ENCODE measurements around the gene CIZ1.

The CIZ1 gene

GRCh38 chr9:128178806-128179431, 12.5 kb downstream of the CIZ1 start:
- peaks cover 89% of the 10 kb centered on the region for H3K36me3 ChIP-seq
- no peak overlapping the region for H3K27ac ChIP-seq
- no peaks in the 10 kb centered on the region for H3K4me1 ChIP-seq (ENCODE audit: control insufficient read depth in 1 of 2, insufficient read depth in 1 of 2, low read depth in 1 of 2, low read length in 1 of 2)
- H3K4me3 ChIP-seq (ENCODE audit: low read depth in 1 of 2, low read length in 1 of 2), result no peak overlapping the region
- H3K9me3 ChIP-seq, result no peaks in the 10 kb centered on the region
- TF ChIP-seq, protein P1, sequence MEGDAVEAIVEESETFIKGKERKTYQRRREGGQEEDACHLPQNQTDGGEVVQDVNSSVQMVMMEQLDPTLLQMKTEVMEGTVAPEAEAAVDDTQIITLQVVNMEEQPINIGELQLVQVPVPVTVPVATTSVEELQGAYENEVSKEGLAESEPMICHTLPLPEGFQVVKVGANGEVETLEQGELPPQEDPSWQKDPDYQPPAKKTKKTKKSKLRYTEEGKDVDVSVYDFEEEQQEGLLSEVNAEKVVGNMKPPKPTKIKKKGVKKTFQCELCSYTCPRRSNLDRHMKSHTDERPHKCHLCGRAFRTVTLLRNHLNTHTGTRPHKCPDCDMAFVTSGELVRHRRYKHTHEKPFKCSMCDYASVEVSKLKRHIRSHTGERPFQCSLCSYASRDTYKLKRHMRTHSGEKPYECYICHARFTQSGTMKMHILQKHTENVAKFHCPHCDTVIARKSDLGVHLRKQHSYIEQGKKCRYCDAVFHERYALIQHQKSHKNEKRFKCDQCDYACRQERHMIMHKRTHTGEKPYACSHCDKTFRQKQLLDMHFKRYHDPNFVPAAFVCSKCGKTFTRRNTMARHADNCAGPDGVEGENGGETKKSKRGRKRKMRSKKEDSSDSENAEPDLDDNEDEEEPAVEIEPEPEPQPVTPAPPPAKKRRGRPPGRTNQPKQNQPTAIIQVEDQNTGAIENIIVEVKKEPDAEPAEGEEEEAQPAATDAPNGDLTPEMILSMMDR (IDR thresholded peaks at IDR 0.05), result no peak
- H3K27me3 ChIP-seq, result no peaks in the 10 kb centered on the region

DNA sequence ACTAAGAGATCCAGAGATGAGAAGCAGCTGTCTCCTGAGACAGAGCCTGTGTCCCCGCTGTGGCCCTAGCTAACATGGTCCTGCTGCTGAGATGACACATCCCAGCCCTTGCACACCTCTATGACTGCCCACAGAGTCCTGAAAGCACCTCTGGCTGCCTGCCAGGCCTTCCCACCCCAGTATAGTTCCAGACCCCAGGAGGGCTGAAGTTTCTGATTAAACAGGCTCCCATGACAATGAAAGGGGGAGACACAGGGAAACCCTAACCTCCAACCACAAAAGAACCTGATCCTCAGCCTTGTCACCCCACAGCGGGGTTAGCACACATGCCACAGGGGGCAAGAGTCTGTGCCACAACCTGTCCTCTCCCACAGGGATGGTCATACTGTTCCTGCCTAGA, 15.6 kb downstream of the CIZ1 start:
- H3K4me3 ChIP-seq (ENCODE audit: low read depth in 1 of 2, low read length in 1 of 2), result no peak overlapping the region
- H3K9me3 ChIP-seq, result no peaks in the 10 kb centered on the region
- no peaks in the 10 kb centered on the region for H3K27me3 ChIP-seq
- H3K36me3 ChIP-seq, result peaks cover 72% of the 10 kb centered on the region
- TF ChIP-seq, protein P1 (IDR thresholded peaks at IDR 0.05), result no peak
- H3K4me1 ChIP-seq (ENCODE audit: control insufficient read depth in 1 of 2, insufficient read depth in 1 of 2, low read depth in 1 of 2, low read length in 1 of 2), result no peaks in the 10 kb centered on the region
- H3K27ac ChIP-seq, result no peak overlapping the region

- H3K36me3 ChIP-seq, result peaks cover 68% of the 10 kb centered on the region
- no peak overlapping the region for H3K27ac ChIP-seq
- H3K9me3 ChIP-seq, result no peaks in the 10 kb centered on the region
- TF ChIP-seq, protein P1 (IDR thresholded peaks at IDR 0.05), result no peak
- H3K4me3 ChIP-seq (ENCODE audit: low read depth in 1 of 2, low read length in 1 of 2), result no peak overlapping the region
- H3K27me3 ChIP-seq, result no peaks in the 10 kb centered on the region
- no peaks in the 10 kb centered on the region for H3K4me1 ChIP-seq (ENCODE audit: control insufficient read depth in 1 of 2, insufficient read depth in 1 of 2, low read depth in 1 of 2, low read length in 1 of 2)
Measured at GRCh38 chr9:128175102-128175563, 16.2 kb downstream of the CIZ1 start.

DNA sequence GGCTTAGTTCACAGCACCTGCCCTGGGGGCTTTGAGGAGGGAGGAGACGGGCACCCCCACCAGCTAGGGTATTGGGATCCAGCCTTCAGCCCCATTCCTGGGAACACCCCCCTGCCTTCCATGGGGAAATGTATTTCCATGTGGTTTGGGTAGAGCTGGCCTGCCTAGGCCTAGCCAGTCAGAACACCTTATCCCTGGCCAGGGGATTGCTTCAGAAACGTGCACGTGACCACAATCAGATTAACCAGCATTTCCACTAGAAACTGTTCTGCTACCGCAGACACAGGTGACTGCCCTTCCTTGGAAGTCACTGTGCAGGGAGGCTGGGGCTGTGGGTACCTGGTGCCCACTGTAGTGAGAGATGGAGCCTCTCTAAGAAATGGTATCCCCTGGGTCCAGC, 17.3 kb downstream of the CIZ1 start:
- TF ChIP-seq, protein P1 (IDR thresholded peaks at IDR 0.05), result no peak
- peaks cover 68% of the 10 kb centered on the region for H3K36me3 ChIP-seq

DNA sequence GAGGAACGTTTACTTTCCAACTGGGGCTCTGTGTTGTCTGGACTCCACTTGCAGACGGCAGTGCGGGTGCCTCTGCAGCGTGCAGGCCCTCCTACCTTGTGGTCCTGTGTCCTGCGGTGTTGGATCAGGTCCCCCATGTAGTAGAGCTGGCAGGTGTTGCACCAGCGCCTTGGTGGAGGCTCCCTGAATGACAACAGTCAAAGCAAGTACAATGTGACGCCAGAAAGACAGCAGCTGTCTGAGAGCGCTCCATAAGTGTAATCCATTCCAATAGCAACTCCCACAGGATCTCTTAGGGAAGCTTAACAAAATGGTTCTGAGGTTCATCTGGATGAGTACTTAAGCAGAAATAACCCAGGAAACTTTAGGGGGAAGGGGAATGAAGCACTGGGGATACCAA, 21.4 kb downstream of the CIZ1 start:
- Histone ChIP-seq H3K27ac (no peak overlapping the region), H3K9me3 (no peaks in the 10 kb centered on the region), H3K27me3 (no peaks in the 10 kb centered on the region), H3K4me1 (ENCODE audit: control insufficient read depth in 1 of 2, insufficient read depth in 1 of 2, low read depth in 1 of 2, low read length in 1 of 2) (no peaks in the 10 kb centered on the region), H3K4me3 (ENCODE audit: low read depth in 1 of 2, low read length in 1 of 2) (no peak overlapping the region), H3K36me3 (peaks cover 64% of the 10 kb centered on the region)
- TF ChIP-seq, protein P1 (IDR thresholded peaks at IDR 0.05), result no peak

More for the DNA sequence above, 17.3 kb downstream of the CIZ1 start:
- Histone ChIP-seq H3K27me3 (no peaks in the 10 kb centered on the region), H3K4me1 (ENCODE audit: control insufficient read depth in 1 of 2, insufficient read depth in 1 of 2, low read depth in 1 of 2, low read length in 1 of 2) (no peaks in the 10 kb centered on the region), H3K4me3 (ENCODE audit: low read depth in 1 of 2, low read length in 1 of 2) (no peak overlapping the region), H3K9me3 (no peaks in the 10 kb centered on the region), H3K27ac (no peak overlapping the region)

Data from neutrophil (primary cell).